KMS-11 (cell line): ENCODE measurements around the gene CORO7.

ENCODE experiments used
- H2AFZ ChIP-seq: fragments of 200-600 bp; sonication (generic); 2 replicates; pipeline ENCODE4 v1.6.1; 2016; ENCODE audit warnings: antibody characterized with exemption, mixed run types, low read depth
- H3K27ac ChIP-seq: fragments of 200-600 bp; sonication (generic); 2 replicates; pipeline ENCODE4 v1.6.1; 2016; ENCODE audit warnings: mild to moderate bottlenecking, mixed run types
- H3K27me3 ChIP-seq: fragments of 200-600 bp; sonication (generic); 2 replicates; pipeline ENCODE4 v1.6.1; 2017; ENCODE audit warnings: mild to moderate bottlenecking, low read depth, mixed run types, moderate library complexity; ENCODE audit not compliant: insufficient read depth
- H3K36me3 ChIP-seq: fragments of 200-600 bp; sonication (generic); 2 replicates; pipeline ENCODE4 v1.6.1; 2017; ENCODE audit warnings: mild to moderate bottlenecking, mixed run types; ENCODE audit not compliant: insufficient read depth
- H3K4me1 ChIP-seq: fragments of 200-600 bp; sonication (generic); 2 replicates; pipeline ENCODE4 v1.6.1; 2016; ENCODE audit warnings: mild to moderate bottlenecking, low read depth, mixed run types; ENCODE audit not compliant: poor library complexity, severe bottlenecking
- H3K4me2 ChIP-seq: fragments of 200-600 bp; sonication (generic); 2 replicates; pipeline ENCODE4 v1.7.0; 2016; ENCODE audit warnings: mild to moderate bottlenecking, mixed run types
- H3K4me3 ChIP-seq: fragments of 200-600 bp; sonication (generic); IDR thresholded peaks from 2 replicates; pipeline ENCODE4 v1.6.1; 2017; ENCODE audit warnings: low read depth, low read length, mixed read lengths; ENCODE audit not compliant: insufficient read depth
- H3K79me2 ChIP-seq: fragments of 200-600 bp; sonication (generic); 2 replicates; pipeline ENCODE4 v1.6.1; 2016; ENCODE audit warnings: low read depth, mixed run types; ENCODE audit not compliant: insufficient read depth
- H3K9ac ChIP-seq: fragments of 200-600 bp; sonication (generic); 2 replicates; pipeline ENCODE4 v1.6.1; 2016; ENCODE audit warnings: mild to moderate bottlenecking, mixed run types
- H4K20me1 ChIP-seq: fragments of 200-600 bp; sonication (generic); 2 replicates; pipeline ENCODE4 v1.6.1; 2016; ENCODE audit warnings: mild to moderate bottlenecking, mixed run types; ENCODE audit not compliant: insufficient read depth
- CTCF ChIP-seq: fragments of 200-600 bp; sonication (generic); conservative IDR thresholded peaks from 2 replicates; pipeline ENCODE4 v1.6.1; 2017; ENCODE audit warnings: low read depth, mild to moderate bottlenecking, antibody characterized with exemption, low read length, moderate library complexity, mixed read lengths

Gene CORO7

GRCh38 chr16:4378999-4379690, 37.3 kb downstream of the CORO7 start:
- Histone ChIP-seq H3K4me1 (no peaks in the 10 kb centered on the region), H3K27ac (no peak overlapping the region), H3K4me2 (no peak overlapping the region), H3K36me3 (no peaks in the 10 kb centered on the region), H3K9ac (no peak overlapping the region), H3K27me3 (no peaks in the 10 kb centered on the region), H3K79me2 (no peaks in the 10 kb centered on the region), H3K4me3 (no peak overlapping the region), H2AFZ (no peak overlapping the region), H4K20me1 (no peaks in the 10 kb centered on the region)
- no peak for TF ChIP-seq CTCF

GRCh38 chr16:4378161-4378666, 38.2 kb downstream of the CORO7 start:
- no peaks in the 10 kb centered on the region for H3K4me1 ChIP-seq
- H4K20me1 ChIP-seq, result no peaks in the 10 kb centered on the region
- no peak overlapping the region for H3K27ac ChIP-seq
- no peak overlapping the region for H3K4me2 ChIP-seq
- H2AFZ ChIP-seq, result no peak overlapping the region
- no peak for TF ChIP-seq CTCF
- no peaks in the 10 kb centered on the region for H3K36me3 ChIP-seq
- no peak overlapping the region for H3K9ac ChIP-seq
- no peak overlapping the region for H3K4me3 ChIP-seq
- H3K79me2 ChIP-seq, result no peaks in the 10 kb centered on the region
- H3K27me3 ChIP-seq, result no peaks in the 10 kb centered on the region

- H3K27ac ChIP-seq, result no peak overlapping the region
Observed at GRCh38 chr16:4377573-4378154, 38.7 kb downstream of the CORO7 start.

GRCh38 chr16:4376893-4377572, 39.4 kb downstream of the CORO7 start:
- H3K4me1 ChIP-seq, result no peaks in the 10 kb centered on the region
- H3K79me2 ChIP-seq, result no peaks in the 10 kb centered on the region
- no peak overlapping the region for H3K9ac ChIP-seq
- H3K4me2 ChIP-seq, result no peak overlapping the region
- no peaks in the 10 kb centered on the region for H3K27me3 ChIP-seq
- H4K20me1 ChIP-seq, result no peaks in the 10 kb centered on the region
- H3K4me3 ChIP-seq, result no peak overlapping the region
- no peaks in the 10 kb centered on the region for H3K36me3 ChIP-seq
- no peak overlapping the region for H2AFZ ChIP-seq
- TF ChIP-seq CTCF, result no peak
- no peak overlapping the region for H3K27ac ChIP-seq

More at GRCh38 chr16:4377573-4378154, 38.7 kb downstream of the CORO7 start:
- H3K27me3 ChIP-seq, result no peaks in the 10 kb centered on the region
- H4K20me1 ChIP-seq, result no peaks in the 10 kb centered on the region
- no peak for TF ChIP-seq CTCF
- H3K4me3 ChIP-seq, result no peak overlapping the region
- no peaks in the 10 kb centered on the region for H3K36me3 ChIP-seq
- H3K79me2 ChIP-seq, result no peaks in the 10 kb centered on the region
- H3K4me2 ChIP-seq, result no peak overlapping the region
- no peak overlapping the region for H3K9ac ChIP-seq
- no peak overlapping the region for H2AFZ ChIP-seq
- H3K4me1 ChIP-seq, result no peaks in the 10 kb centered on the region
